Hepatocyte (in vitro differentiated cells): ENCODE measurements around the gene MMS19.

ENCODE experiments used
- EZH2 ChIP-seq: fragments of 200-600 bp; sonication (generic); IDR thresholded peaks from 2 replicates; pipeline ENCODE4 v1.6.1; 2016; ENCODE audit warnings: antibody characterized with exemption, mild to moderate bottlenecking, borderline replicate concordance
- TF ChIP-seq, protein P1 (sequence below): fragments of 200-600 bp; sonication (generic); IDR thresholded peaks from 2 replicates; pipeline ENCODE4 v1.5.1; 2016; ENCODE audit warnings: antibody characterized with exemption, mild to moderate bottlenecking; ENCODE audit not compliant: poor library complexity

DNA sequence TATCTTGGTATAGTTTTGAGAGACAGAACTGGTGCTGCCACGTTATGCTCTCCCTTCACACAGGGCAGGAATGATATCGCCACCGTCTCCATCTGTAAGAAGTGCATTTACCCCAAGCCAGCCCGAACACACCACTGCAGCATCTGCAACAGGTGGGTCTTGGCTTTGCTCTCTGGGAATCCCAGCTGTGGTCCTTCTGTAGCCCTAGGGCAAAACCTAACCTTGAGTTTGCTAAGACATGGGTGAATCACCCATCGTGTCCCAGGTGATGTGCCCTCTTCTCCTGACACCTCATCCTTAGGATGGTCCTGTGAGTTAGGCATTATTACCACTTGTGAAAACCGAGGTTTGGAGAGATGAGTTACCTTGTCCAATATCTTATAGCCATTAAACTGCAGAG lies 45.9 kb downstream of the MMS19 start:
- TF ChIP-seq, protein P1, sequence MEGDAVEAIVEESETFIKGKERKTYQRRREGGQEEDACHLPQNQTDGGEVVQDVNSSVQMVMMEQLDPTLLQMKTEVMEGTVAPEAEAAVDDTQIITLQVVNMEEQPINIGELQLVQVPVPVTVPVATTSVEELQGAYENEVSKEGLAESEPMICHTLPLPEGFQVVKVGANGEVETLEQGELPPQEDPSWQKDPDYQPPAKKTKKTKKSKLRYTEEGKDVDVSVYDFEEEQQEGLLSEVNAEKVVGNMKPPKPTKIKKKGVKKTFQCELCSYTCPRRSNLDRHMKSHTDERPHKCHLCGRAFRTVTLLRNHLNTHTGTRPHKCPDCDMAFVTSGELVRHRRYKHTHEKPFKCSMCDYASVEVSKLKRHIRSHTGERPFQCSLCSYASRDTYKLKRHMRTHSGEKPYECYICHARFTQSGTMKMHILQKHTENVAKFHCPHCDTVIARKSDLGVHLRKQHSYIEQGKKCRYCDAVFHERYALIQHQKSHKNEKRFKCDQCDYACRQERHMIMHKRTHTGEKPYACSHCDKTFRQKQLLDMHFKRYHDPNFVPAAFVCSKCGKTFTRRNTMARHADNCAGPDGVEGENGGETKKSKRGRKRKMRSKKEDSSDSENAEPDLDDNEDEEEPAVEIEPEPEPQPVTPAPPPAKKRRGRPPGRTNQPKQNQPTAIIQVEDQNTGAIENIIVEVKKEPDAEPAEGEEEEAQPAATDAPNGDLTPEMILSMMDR: no peak
- no peak for TF ChIP-seq EZH2
